HG03196 (cell line): ENCODE results near the gene WDR1.

Experiments
- ATAC-seq: cut with Tn5 transposase; IDR thresholded peaks from one replicate; pipeline ENCODE4 v1.9.1; 2021; ENCODE audit not compliant: unreplicated experiment

Gene WDR1

DNA sequence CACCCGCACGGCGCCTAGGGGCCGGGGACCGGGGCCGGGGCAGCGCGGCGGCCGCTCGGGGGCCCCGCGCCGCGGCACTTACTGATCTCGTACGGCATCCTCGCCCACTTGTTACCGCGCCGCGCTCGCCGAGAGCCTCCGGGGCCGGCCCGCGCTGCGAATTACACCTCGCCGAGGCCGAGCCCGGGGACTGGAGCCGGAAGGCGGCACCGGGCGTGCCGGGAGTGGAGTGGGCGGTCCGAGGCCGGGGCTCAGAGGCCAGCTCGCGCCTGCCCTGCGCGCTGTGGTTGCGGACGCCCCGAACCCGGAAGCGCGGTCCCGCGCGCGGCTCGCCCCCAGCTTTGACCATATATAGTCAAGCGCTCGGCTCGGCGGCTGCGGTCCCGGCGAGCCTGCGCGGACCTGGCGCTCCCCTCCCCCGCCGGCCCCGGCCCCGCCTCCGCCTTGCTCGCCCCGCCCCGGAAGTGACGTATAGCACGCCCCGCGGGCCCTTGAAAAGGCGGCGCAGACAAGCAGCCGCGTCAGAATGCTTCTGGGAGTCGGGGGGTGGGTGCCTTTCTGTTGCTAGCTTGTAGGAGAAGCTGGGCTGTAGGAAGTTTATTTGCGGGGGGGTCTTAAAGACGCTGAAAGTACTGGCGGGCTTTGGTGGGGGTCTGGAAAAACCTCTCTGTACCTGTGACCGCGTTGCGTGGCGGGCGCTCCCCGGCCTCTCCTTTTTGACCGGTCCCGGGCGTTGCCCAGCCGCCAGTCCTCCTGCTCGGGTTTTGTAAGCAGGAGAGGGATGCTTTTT lies at the start of gene WDR1:
WDR1 (minus strand) TSS at position 231 of the 790 bp plus-strand sequence; CDS start at position 98, 133 bp downstream.
- peak; percentile 92 for ATAC-seq

DNA sequence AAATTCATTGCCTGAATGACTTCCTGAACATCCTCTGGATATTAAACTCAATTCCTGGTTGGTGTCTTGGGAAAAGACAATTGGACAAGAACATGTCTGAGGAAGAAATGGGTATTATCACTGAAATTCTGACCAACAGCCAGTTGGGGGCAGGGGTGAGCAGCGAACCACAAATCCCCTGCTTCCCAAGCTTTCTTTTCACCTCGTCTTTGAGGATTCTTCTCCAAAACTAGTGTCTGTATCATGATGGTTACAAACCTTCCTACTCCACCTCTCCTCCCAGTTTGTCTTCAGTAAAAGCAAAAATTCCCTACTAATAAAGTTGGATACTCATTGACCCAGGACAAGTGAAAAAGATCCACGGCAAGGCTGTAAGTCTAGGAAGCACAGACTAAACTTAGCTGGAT lies 48.3 kb upstream of the WDR1 start:
- no peak for ATAC-seq

DNA sequence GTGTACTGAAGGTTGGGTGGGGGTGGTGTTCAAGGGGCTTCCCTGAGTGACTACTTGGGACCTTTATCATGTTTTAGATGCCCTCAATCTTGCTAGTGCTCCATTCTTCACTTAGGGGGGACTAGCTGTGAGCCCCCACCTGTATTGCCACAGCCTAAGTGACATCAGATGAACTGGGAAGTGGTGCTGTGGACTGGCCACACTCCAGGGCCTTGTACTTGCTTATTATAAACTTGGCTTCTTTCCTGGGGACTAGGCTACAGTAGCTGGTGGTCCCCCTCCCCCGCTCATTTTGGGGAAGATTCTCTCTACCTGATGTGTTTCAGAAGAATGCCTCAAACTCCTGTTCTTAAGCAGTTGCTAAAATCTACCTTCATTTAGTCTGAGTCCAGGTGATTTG lies 46.7 kb upstream of the WDR1 start:
- no peak for ATAC-seq

DNA sequence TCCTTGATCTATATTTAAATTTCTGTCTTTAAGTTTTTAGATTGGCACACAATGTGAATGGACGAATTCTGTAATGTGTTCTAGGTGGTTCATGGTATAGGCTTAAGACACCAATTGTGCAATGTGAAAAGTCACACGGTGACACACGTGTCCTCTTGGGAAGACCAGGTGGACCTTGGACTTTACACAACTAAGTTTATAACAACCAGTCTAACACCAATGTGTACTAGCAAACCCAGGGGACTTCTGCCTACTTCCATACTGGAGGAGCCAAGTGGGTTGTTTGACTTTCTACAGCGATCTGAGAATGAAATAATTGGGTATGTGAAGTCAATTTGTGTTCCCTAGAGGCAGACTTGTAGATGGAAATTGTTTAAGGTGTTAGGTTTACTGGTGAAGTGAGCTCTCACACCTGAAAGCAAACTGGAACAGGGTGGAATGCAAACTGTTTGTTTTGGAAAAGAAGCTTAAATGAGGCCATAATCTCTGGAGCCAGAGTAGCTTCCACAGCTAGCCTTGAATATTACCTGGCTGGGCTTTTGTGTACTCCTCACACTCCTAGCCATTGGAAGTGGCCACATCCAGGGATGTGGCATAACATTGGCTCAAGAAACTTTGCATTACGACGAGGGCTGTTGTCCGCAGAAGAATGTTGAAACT lies 45.9 kb upstream of the WDR1 start:
- ATAC-seq: no peak

DNA sequence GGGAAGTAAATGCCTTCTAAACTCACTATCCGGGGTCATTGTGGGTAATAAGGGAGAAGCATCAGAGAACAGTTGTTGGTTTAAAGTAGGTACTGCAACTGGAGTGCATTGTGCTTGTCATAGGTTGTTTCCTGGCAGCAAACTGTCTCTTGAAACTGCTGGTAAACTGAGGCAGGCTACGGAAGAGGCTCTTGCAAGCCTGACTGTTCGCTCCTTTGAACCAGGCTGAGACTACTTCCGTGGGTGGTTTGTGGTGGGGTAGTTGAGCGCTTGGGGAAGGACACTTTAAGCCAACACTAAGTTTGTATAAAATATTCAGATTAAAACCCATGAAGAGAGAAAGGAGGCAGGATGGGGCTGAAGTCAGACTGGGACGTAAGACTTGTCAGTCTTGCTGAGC lies 45.2 kb upstream of the WDR1 start:
- ATAC-seq: no peak

DNA sequence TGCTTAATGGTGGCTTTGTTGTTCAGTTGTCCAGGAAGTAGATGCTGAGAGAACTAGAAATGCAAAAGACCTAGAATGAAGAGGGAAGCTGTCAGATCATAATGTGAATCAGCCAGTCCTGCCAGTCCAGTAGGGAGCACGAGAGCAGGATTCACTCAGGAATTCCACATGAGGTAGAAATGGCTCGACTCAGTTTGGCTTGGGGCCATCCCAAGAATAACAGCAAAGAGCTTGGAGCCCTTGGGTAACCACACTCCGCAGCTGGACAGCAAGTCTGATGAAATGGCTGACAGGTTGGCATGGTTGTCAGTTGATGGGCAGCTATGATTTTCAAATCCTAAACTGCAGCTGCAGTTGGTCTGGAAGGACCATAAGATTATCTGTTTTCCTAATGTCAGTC lies 44.5 kb upstream of the WDR1 start:
- ATAC-seq: no peak

DNA sequence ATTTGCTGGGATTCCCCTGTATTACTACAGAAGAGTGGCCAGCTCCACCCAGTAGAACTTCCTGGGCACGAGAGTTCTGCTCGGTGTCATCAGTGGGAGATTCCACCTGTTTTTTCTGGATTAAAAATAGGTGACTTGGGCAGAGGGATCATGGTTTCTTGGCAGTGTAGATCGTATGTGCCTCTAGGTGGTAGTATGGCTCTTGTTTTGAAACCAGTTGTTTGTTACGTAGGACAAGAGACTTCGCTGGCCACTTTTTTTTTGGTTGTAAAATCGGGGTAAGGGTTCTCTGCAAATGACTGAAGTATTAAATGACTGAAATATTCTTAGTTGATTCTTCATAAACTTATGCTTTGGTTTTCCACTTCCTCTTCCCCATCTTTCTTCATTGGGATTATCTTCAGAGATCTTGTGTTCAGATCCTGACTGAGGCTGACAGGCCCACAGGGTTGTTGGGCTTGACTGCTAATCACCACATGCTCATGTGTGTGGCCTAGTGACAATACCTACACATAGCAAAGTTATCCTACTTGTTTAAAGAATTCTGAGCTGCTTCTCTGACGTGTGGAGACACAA lies 43.8 kb upstream of the WDR1 start:
- no peak for ATAC-seq

DNA sequence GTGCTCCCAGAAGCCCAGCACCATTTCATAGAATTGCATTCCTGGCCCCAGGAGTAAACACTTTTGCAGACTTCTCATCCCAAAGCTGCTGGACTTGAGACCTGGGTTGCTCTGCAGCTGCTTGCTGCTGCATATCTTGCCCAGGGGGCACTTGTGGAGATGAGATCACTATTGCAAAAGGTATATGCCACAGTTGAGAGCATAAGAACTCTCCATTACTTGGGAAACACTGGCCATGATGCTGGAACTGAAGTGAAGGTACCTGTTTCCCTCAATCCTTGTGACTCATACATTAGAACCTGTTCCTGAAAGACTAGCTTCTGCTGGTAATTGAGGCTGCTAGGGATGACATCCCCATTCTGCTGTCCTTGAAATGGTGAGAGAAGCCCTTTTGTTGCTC lies 43.1 kb upstream of the WDR1 start:
- ATAC-seq: no peak

GRCh38 chr4:10158333-10158942 lies 41.8 kb upstream of the WDR1 start:
- ATAC-seq: no peak

DNA sequence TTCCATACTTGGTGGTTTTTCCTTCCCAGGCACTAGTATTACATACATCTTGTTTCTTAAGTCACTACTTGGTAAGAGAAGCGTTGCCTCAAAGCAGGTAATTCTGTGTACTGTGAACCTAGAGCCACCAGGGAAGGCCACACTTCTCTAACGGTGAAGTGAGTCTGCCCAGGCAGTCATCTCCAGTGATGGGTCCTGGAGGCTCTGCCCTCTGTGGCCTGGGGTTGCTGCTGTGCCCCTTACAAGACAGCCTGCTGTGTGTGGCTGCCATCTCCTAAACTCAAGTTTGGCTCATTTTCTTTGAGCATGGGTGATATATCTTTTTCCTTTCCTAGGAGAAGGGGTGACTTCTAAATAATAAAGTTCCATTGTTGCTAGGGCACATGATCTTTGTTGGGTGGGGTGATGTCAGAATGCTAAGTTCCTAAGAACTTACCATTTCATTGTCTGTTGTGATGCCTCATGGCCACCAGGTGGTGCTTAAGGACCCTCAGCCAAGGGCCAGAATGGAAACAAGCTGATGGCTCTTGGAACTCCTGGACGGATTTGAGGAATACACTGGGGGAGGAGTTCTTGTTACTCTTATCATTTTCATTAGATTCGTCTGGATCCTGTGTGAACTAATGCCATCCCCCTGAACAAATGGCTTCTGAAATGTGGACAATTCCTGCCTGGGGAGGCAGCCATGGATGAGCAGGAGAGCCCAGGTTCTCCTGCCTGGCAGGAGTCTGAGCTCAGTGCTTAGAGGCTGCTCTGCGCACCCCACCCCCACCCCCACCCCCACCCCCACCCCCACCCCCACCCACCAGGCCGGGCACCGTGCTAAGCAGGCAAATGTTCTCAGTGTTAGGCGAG lies 41.1 kb upstream of the WDR1 start:
- peak; percentile 48 for ATAC-seq

- no peak for ATAC-seq
Measured at GRCh38 chr4:10154241-10154640, 37.6 kb upstream of the WDR1 start.

DNA sequence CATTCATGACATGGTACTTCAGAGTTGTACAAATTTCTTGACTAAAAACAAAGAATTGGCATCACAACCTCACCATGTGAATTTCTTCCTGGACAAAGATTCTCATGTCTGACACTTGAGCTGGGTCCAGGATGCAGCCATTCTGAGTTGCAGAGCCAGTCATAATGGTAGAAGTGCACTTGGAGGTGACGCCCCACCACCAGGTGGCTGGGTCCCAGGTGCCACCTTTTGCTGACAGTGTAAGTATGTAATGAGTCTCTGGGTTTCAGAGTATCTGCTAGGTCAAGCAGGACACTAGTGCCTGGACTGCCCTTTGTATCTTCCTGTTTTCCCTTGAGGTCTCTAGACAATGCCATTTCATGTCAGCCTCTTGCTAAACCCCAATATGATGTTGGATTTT lies 36.6 kb upstream of the WDR1 start:
- ATAC-seq: no peak

DNA sequence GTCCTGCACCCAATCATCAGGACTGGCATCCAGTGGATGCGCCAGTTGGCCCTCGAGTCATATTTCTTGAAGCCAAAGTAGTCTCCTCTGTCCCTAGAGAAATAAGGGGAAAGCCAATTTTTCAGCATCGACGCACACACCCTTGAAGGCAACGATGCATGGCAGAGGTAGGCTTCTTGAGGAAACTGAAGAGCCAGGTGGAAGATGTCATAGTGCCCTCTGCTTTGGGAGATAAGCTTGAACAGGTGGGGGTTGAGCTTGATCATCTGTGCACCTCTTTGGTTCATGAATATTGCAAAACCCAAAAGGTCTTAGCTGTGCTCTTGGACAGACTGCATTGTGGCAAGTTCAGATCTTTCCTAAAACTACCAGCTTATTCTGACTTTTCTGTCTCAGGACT lies 34.6 kb upstream of the WDR1 start:
- ATAC-seq: peak; percentile 81

DNA sequence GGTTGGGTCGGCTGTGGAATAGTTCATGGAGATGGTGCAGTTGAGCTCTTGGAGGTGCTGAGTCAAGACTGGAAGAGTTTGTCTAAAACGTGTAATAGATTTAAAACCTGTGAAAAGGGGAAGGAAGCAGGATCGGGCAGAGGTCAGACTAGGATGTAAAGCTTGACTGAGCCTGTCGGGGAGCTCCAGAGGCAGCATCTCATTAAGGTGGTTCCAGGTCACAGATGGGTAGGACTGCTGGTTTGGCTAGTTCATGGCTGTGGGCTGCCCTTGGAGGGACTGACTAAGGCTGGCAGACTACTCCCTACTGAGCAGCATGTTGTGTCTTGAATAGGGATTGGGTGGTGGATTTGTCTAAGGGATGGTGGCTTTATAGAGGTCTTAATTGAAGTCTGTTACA lies 28.4 kb upstream of the WDR1 start:
- no peak for ATAC-seq

GRCh38 chr4:10144479-10144878 lies 27.9 kb upstream of the WDR1 start:
- ATAC-seq: no peak

GRCh38 chr4:10143171-10143570 lies 26.6 kb upstream of the WDR1 start:
- ATAC-seq: no peak

GRCh38 chr4:10140866-10141759 lies 24.5 kb upstream of the WDR1 start:
- ATAC-seq: no peak

- ATAC-seq: no peak
Measured at GRCh38 chr4:10139518-10139917, 22.9 kb upstream of the WDR1 start.

GRCh38 chr4:10135260-10135659 lies 18.7 kb upstream of the WDR1 start:
- no peak for ATAC-seq

GRCh38 chr4:10134141-10134540 lies 17.5 kb upstream of the WDR1 start:
- ATAC-seq: no peak
